Stimulated activated CD8-positive, alpha-beta memory T cell treated with anti-CD3 and anti-CD28 coated beads, Interleukin-7, amount 100 ng/mL, for 24 hours (primary cell): ENCODE measurements around the gene NOD1.
A peak's percentile ranks its signal among the peaks of the same experiment; 100 is the strongest.
"Not testable (repeated sequence)": the region's sequence is repeated elsewhere in the genome, so short reads cannot be mapped to it uniquely, and the experiment has no call there.

Source experiments
- DNase-seq: peaks from one replicate; pipeline ENCODE4 v3.0.0-alpha.2; 2020; ENCODE audit warnings: low read depth

Gene NOD1, protein sequence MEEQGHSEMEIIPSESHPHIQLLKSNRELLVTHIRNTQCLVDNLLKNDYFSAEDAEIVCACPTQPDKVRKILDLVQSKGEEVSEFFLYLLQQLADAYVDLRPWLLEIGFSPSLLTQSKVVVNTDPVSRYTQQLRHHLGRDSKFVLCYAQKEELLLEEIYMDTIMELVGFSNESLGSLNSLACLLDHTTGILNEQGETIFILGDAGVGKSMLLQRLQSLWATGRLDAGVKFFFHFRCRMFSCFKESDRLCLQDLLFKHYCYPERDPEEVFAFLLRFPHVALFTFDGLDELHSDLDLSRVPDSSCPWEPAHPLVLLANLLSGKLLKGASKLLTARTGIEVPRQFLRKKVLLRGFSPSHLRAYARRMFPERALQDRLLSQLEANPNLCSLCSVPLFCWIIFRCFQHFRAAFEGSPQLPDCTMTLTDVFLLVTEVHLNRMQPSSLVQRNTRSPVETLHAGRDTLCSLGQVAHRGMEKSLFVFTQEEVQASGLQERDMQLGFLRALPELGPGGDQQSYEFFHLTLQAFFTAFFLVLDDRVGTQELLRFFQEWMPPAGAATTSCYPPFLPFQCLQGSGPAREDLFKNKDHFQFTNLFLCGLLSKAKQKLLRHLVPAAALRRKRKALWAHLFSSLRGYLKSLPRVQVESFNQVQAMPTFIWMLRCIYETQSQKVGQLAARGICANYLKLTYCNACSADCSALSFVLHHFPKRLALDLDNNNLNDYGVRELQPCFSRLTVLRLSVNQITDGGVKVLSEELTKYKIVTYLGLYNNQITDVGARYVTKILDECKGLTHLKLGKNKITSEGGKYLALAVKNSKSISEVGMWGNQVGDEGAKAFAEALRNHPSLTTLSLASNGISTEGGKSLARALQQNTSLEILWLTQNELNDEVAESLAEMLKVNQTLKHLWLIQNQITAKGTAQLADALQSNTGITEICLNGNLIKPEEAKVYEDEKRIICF

GRCh38 chr7:30478349-30479201 is at the start of gene NOD1:
Gene NOD1, minus strand, starts transcription at chr7:30478784. Its CDS starts 21,863 bp downstream, at chr7:30456921.
- peak; percentile 37 for DNase-seq

- not testable (repeated sequence) for DNase-seq
These were observed 48.7 kb upstream of the NOD1 start for GRCh38 chr7:30527297-30527696.

DNA sequence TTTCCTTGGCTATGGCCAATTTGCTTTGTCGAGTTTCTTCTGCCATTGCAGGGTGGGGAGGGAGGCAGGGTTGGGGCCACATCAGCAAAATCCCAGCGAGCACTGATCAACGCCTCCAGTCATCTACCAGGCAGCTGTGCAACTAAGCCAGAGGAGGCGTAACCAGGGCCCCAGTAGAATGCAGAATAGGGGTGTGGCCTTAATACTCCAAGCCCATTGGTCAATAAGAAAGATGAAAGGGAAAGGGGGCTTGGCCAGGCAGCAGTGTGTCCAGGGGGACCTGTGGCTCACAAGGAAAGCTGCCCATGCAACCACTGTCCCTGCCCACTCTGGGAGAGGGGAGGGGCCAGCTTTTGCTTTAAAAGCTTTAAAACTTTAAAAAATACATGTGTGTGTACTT is 47.6 kb upstream of the NOD1 start:
- DNase-seq = no peak

DNA sequence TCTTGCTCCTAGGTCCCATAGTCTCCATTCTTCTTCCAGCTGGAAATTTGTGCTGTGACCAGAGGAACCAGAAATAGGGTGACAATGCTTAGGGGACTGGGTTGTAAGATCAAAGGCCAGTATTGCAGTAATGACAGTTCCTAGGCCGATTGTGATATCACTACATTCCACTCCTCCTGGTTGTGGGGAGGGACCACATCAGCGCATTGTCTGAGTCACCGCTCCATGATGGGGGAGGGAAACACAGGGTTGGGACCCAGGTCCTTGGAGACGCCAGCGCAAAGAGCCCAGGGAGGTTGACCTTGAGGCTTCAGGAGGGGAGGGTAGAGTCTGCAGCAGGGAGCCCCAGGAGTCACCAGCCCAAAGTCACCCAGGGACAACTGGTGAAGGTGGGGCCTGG is 46.8 kb upstream of the NOD1 start:
- no peak for DNase-seq

DNA sequence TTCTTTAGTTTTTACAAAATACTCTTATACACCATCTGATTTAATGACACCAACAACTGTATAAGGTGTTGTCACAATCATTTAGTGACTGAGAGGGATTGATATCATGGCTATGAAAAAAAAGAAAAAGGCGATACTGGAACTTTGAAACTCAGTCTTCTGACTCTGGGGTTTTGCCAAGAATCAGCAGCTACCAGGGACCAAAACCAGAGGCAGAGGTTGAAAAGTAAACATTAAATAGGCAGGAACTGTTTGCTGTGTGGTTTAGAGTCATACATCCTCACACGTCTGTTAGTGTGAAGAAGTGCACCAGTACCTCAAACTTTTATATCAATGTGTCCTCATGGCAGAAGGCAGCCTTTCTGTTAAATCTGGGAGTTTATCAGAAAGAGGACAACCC is 46.0 kb upstream of the NOD1 start:
- no peak for DNase-seq

- DNase-seq = no peak
These were observed 44.9 kb upstream of the NOD1 start for GRCh38 chr7:30523466-30523865.

DNA sequence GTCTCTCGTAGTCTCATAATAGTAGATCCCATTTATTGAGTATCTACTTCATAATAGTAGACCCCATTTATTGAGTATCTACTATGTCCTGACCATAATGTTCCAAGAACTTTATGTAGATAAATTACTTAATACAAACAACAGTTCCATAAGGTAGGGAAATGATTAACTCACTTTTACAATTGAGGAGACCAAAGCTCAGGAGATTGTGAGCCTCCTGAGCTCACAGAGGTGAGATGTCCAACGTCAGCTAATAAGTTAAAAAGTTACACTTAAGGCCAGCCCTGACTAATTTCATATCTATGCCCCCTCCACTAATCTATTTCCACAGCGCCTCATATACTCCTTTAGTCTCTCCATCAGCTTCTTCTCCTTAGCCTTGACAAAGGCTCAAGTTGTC is 43.6 kb upstream of the NOD1 start:
- DNase-seq = no peak

GRCh38 chr7:30521532-30521931 is 42.9 kb upstream of the NOD1 start:
- DNase-seq = no peak

GRCh38 chr7:30519122-30519521 is 40.5 kb upstream of the NOD1 start:
- no peak for DNase-seq

- no peak for DNase-seq
These were observed 37.2 kb upstream of the NOD1 start for GRCh38 chr7:30515761-30516160.

DNA sequence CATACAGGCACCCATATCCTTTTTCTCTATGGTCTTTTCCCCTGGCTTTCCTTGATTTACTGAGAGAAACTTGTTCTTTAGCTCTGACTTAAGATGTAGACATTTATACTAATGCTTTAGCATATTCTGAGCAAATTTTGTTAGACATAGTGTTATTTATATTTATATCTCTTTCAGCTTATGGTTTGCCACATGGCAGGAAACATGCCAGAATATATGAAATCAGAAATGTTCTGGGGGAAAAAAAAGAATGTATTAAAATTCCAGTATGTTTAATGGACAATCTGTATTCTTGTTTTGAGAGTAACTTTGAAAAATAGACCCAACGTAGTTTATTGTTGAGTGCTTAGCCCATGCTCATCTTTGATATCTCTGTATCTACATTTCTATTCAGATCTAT is 36.2 kb upstream of the NOD1 start:
- no peak for DNase-seq

DNA sequence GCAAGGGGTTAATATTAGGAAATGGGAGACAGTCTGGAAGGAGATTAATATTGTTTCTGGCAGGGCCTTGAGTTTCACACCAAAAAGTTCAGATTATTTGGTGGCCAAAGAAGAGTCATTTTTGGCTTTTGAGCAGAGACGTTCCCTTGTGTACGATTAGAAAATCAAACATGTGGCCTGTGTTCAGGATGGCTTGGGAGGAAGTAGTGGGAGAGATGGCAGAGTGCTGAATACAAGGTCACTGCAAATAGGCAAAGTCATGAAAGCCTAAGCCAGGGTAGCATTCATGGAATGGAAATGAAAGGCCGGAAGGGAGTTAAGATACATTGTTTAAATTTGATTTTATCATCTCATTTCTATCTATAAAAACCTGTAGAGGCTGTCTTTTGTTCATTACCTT is 35.6 kb upstream of the NOD1 start:
- DNase-seq = no peak

DNA sequence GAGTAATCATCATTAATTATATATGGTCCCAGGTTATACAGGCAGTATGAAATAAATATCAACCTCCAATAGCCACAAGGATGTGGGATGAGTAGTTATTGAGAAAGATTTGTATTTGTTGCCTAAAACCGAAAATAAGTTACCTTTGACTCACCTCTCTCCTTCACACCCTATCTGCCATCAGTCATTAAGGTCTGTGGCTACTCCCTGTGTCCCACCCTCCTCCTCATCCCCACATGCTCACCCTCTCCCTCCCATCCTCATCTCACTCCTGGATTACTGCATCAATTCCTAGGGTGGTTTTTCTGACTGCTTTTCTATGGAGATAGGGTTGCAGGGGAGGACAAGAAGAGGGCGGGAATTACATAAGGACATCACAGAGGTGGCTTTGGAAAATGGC is 35.2 kb upstream of the NOD1 start:
- no peak for DNase-seq

GRCh38 chr7:30511973-30512662 is 33.5 kb upstream of the NOD1 start:
- no peak for DNase-seq

- DNase-seq = no peak
These were observed 32.9 kb upstream of the NOD1 start for GRCh38 chr7:30511494-30511893.

GRCh38 chr7:30510124-30511075 is 31.8 kb upstream of the NOD1 start:
- DNase-seq = no peak

- DNase-seq = not testable (repeated sequence)
These were observed 30.7 kb upstream of the NOD1 start for GRCh38 chr7:30509171-30509857.

DNA sequence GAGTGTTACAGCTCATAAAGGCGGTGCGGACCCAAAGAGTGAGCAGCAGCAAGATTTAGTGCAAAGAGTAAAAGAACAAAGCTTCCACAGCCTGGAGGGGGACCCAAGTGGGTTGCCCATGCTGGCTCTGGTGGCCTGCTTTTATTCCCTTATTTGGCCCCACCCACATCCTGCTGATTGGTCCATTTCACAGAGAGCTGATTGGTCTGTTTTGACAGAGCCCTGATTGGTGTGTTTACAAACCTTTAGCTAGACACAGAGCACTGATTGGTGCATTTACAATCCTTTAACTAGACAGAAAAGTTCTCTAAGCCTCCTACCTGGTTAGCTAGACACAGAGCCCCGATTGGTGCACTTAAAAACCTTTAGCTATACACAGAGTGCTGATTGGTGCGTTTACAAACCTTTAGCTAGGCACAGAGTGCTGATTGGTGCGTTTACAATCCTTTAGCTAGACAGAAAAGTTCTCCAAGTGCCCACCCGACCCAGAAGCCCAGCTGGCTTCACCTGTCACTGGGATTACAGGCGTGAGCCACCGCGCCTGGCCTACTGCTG is 28.8 kb upstream of the NOD1 start:
- DNase-seq = not testable (repeated sequence)

DNA sequence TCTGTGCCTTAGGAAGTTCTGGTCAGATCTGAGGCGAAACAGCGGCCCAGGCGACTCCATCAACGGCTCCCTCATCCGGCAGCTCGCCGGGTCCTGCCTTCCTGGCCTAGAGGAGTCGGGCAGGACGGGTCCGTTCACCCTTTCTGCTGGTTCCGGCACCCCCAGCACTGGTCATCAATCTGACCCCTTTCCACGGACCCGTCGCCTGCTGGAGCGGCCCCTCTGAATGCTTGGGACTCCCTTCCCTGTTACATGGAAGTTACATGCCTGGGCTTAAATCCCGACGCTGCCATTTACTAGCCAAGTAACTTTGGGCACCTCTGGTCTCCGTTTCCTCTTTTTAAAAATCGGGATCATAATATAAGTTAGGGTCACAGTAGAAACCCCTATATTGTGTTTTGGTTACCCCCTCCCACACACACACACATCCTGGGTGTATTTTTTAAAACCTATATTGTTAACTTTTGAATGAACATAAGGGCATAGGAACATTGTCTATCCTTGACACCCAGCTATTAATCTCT is 26.7 kb upstream of the NOD1 start:
- no peak for DNase-seq
